Type B pancreatic cell (in vitro differentiated cells): ENCODE results near the gene ARVCF. TPM values are rescaled to one million over a fixed set of nuclear protein-coding genes. Genes with fewer than 3 reads are reported as not detected.

ENCODE experiments used
- DNase-seq: peaks from one replicate; pipeline ENCODE4 v3.0.0; 2021; ENCODE audit warnings: mixed read lengths; ENCODE audit not compliant: unreplicated experiment; ENCODE audit errors: extremely low spot score
- H3K27ac Mint-ChIP-seq: 2 replicates; pipeline ENCODE4 v1.8.0; 2021; ENCODE audit warnings: mild to moderate bottlenecking, mixed read lengths
- H3K27me3 Mint-ChIP-seq: 2 replicates; pipeline ENCODE4 v1.8.0; 2021; ENCODE audit warnings: mixed read lengths
- H3K36me3 Mint-ChIP-seq: 2 replicates; pipeline ENCODE4 v1.8.0; 2021; ENCODE audit warnings: mixed read lengths
- H3K4me1 Mint-ChIP-seq: one replicate; pipeline ENCODE4 v1.8.0; 2021; ENCODE audit warnings: mixed read lengths; ENCODE audit not compliant: unreplicated experiment
- H3K4me3 Mint-ChIP-seq: 2 replicates; pipeline ENCODE4 v1.8.0; 2021; ENCODE audit warnings: mild to moderate bottlenecking, mixed read lengths
- H3K9me3 Mint-ChIP-seq: 2 replicates; pipeline ENCODE4 v1.8.0; 2021; ENCODE audit warnings: mixed read lengths
- CTCF ChIP-seq: fragments of 200-600 bp; sonication (generic); conservative IDR thresholded peaks from 2 replicates; pipeline ENCODE4 v1.5.0; 2021; ENCODE audit warnings: antibody characterized with exemption, mild to moderate bottlenecking
- total RNA-seq: library from RNA; stranded (reverse); gene quantifications from 2 replicates; pipeline ENCODE4 v1.2.1, GENCODE V29; 2021; ENCODE audit warnings: low replicate concordance

Gene ARVCF
- total RNA-seq, 1 donor from 2014 or later, result 55.3 TPM

GRCh38 chr22:20026204-20026908, 9.7 kb upstream of the ARVCF start:
- Mint-ChIP-seq H3K27me3 (no peaks in the 10 kb centered on the region), H3K36me3 (no peaks in the 10 kb centered on the region), H3K9me3 (no peaks in the 10 kb centered on the region), H3K4me1 (no peaks in the 10 kb centered on the region), H3K4me3 (no peak overlapping the region), H3K27ac (no peak overlapping the region)
- DNase-seq, result no peak
- no peak for TF ChIP-seq CTCF

GRCh38 chr22:20025401-20026203, 9.0 kb upstream of the ARVCF start:
- H3K4me3 Mint-ChIP-seq, result no peak overlapping the region
- H3K36me3 Mint-ChIP-seq, result no peaks in the 10 kb centered on the region
- H3K27me3 Mint-ChIP-seq, result no peaks in the 10 kb centered on the region
- H3K27ac Mint-ChIP-seq, result no peak overlapping the region
- no peaks in the 10 kb centered on the region for H3K4me1 Mint-ChIP-seq
- DNase-seq, result no peak
- no peak for TF ChIP-seq CTCF
- H3K9me3 Mint-ChIP-seq, result no peaks in the 10 kb centered on the region

GRCh38 chr22:20024650-20025397, 8.2 kb upstream of the ARVCF start:
- Mint-ChIP-seq H3K4me1 (no peaks in the 10 kb centered on the region), H3K27ac (no peak overlapping the region), H3K27me3 (peaks cover 4% of the 10 kb centered on the region), H3K9me3 (no peaks in the 10 kb centered on the region), H3K4me3 (no peak overlapping the region), H3K36me3 (no peaks in the 10 kb centered on the region)
- TF ChIP-seq CTCF, result no peak
- DNase-seq, result no peak

GRCh38 chr22:20024225-20024624, 7.6 kb upstream of the ARVCF start:
- no peak for TF ChIP-seq CTCF
- no peaks in the 10 kb centered on the region for H3K36me3 Mint-ChIP-seq
- DNase-seq, result no peak
- peaks cover 10% of the 10 kb centered on the region for H3K27me3 Mint-ChIP-seq
- H3K27ac Mint-ChIP-seq, result no peak overlapping the region
- H3K9me3 Mint-ChIP-seq, result no peaks in the 10 kb centered on the region
- no peaks in the 10 kb centered on the region for H3K4me1 Mint-ChIP-seq
- H3K4me3 Mint-ChIP-seq, result no peak overlapping the region

GRCh38 chr22:20022978-20023613, 6.5 kb upstream of the ARVCF start:
- H3K4me1 Mint-ChIP-seq, result no peaks in the 10 kb centered on the region
- no peaks in the 10 kb centered on the region for H3K9me3 Mint-ChIP-seq
- DNase-seq, result no peak
- no peak overlapping the region for H3K27ac Mint-ChIP-seq
- TF ChIP-seq CTCF, result no peak
- H3K36me3 Mint-ChIP-seq, result no peaks in the 10 kb centered on the region
- H3K4me3 Mint-ChIP-seq, result no peak overlapping the region
- peaks cover 21% of the 10 kb centered on the region for H3K27me3 Mint-ChIP-seq
